NT2/D1 (cell line): ENCODE data around the gene UCK2.

Source experiments
- YY1 ChIP-seq: IDR thresholded peaks from 2 replicates; pipeline ENCODE4 v1.6.1; 2011; ENCODE audit not compliant: insufficient read length, insufficient read depth
- ZNF274 ChIP-seq: IDR thresholded peaks from 2 replicates; pipeline ENCODE4 v1.6.1; 2011; ENCODE audit warnings: mild to moderate bottlenecking, low read depth, low read length

- TF ChIP-seq YY1 = no peak
- TF ChIP-seq ZNF274 = no peak
These were observed 31.5 kb upstream of the UCK2 start for GRCh38 chr1:165795894-165796293.
